ENCODE results near the gene ACYP1.

ACYP1 gene

GRCh38 chr14:75042035-75042434 is 21.8 kb downstream of the ACYP1 start:
- in situ Hi-C loops (cut with MboI; ENCODE audit: low sequenced_read_pairs) = no loop called here

DNA sequence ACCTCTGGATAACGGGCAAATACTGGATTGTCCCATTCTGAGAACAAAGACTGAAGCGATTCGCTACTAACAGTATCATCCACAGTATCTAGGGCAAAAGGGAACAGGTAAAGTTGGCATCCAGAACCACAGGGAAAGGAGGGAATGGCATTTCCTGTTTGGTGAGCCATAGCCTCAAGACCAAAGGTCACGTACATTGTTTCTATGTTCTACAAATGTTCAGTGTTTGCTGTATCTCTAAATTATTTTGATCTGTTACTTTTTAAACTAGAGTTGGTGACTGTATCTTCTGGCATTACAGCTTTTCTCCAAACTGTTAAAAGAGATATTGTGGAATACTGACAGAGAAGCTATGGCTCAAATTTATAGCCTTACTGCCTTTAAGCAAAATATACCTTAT is 22.2 kb downstream of the ACYP1 start:
- in situ Hi-C loops (cut with MboI; ENCODE audit: low sequenced_read_pairs) = no loop called here

GRCh38 chr14:75040959-75041358 is 22.9 kb downstream of the ACYP1 start:
- in situ Hi-C loops (cut with MboI; ENCODE audit: low sequenced_read_pairs) = no loop called here

DNA sequence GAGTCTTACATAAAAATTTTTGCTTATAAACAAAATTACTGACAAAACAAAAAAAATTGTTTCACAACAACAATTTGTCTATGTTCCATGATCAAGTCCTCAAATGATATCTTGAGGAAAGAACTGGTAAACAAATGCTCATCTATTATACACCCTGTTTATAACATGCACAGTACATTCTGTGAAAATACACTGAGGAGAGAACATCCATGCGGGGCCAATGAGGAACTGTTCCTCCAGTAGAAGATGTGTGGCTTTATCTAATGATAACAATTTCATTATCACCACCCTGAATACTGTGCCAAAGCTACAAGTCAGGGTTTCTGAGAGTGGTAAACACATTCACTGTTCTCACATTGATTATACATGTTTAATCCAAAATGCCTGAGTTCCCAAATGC is 23.3 kb downstream of the ACYP1 start:
- in situ Hi-C loops (cut with MboI; ENCODE audit: low sequenced_read_pairs) = no loop called here

DNA sequence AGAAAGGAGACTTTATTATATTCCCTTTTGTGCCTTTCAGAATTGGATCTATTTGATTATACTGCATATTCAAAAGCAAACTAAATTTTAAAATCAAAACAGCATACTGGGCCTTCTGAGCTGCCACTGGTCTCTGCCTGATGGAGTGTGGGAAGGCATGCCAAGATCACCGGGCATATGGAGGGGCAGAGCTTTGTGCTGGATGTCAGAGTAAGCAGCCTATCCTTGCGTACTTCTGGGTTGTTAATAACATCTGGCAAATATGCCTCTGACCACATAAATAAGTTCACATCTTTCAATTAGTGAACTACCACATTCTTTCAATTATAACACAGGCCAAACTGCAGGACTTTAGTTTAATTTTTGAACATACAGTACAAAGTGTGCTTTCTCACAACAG is 30.9 kb downstream of the ACYP1 start:
- in situ Hi-C loops (cut with MboI; ENCODE audit: low sequenced_read_pairs) = no loop called here

DNA sequence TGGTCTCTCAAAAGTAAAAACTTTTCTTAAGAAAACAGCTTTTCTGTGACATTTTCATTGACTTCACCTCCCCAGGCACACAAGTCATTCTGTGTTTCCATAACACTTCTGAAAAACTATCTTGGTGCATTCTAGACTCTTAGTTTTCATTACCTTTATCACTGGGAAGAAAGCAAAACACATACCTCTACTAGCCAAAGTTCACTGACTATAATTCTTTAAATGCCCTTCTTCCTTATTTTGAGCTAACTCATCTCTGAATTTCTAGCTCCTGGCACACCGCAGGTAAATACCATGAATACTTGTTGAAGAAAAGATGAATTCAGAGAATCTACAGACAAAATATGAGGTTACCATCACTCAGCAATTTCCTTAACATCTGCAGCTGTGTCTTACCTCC is 33.7 kb downstream of the ACYP1 start:
- in situ Hi-C loops (cut with MboI; ENCODE audit: low sequenced_read_pairs) = no loop called here

DNA sequence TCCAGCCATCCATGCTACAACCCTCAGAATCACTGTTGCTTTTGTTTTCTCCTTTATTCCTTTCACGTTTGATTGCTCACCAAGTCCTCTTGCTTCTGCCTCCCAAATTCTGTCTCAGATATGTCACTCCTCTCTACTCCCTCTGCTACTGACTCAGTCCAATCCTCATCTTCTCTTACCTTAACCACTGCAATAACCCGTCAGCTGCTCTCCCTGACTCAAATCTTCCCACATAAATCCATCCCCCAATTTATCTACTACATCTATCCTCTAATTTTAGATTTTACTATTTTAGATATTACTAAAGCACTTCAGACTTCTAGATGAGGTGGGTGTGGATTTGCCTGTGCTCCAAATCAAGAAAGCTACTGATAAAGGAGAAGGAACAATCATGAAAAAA is 37.9 kb downstream of the ACYP1 start:
- in situ Hi-C loops (cut with MboI; ENCODE audit: low sequenced_read_pairs) = no loop called here

DNA sequence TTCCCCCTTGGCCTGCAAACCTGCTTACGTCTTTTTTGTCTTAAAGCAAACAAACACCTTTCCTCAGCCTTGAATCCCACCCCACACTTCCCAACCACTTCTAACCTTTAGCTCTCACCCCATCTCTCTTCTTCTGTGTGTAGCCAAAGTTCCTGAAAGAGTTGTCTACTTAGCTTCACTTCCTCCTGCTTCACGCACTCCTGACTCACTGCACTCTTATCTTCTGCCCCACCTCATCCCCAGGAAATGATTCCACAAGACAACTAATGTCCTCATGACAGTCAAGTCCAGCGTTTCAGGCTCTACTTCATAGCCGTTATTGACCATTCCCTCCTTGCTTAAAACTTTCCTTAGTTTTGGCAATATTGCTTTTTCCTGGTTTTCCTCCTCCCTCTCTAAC is 38.7 kb downstream of the ACYP1 start:
- in situ Hi-C loops (cut with MboI; ENCODE audit: low sequenced_read_pairs) = no loop called here

DNA sequence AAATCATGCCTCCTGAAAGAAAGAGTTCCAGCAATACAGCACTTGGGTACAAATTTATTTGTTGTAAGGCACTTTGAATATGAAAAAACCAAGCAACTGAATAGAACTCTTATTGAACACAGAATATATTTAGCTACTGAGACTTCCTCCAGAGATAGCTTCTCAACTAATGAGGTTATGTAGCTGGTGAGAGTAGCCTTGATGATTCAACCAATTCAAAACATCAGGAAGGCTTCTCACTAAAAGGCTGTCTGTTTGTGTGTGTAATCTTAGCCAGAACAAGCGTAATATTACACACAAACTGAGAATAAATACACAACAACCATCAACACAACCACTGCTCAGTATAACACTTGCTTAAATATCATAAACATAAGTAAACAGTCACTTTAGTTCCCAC is 40.7 kb downstream of the ACYP1 start:
- in situ Hi-C loops (cut with MboI; ENCODE audit: low sequenced_read_pairs) = no loop called here

DNA sequence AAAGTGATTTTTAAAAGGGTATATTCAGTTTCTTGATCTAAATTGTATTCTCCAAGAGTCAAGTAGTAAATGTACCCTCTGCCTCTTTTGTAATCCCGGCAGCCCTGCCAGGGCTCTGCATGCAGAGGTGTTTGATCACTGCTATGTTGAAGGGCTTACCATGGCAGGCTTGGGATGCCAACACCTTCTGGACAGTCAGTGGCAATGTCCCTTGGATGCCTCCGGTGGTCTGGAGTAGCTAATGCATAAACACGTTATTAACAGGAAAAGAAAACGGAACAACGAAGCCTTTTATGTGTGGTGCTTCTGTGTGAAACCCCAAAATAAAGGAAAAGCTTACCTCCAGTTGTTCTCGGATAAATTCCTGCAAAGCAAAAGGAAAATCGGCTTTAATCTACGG is 41.2 kb downstream of the ACYP1 start:
- in situ Hi-C loops (cut with MboI; ENCODE audit: low sequenced_read_pairs) = no loop called here

- in situ Hi-C loops (cut with MboI; ENCODE audit: low sequenced_read_pairs) = no loop called here
These were observed 45.1 kb downstream of the ACYP1 start for GRCh38 chr14:75018694-75019093.

- in situ Hi-C loops (cut with MboI; ENCODE audit: low sequenced_read_pairs) = no loop called here
These were observed 47.0 kb downstream of the ACYP1 start for GRCh38 chr14:75016815-75017214.

- in situ Hi-C loops (cut with MboI; ENCODE audit: low sequenced_read_pairs) = no loop called here
These were observed 48.3 kb downstream of the ACYP1 start for GRCh38 chr14:75015496-75015895.

DNA sequence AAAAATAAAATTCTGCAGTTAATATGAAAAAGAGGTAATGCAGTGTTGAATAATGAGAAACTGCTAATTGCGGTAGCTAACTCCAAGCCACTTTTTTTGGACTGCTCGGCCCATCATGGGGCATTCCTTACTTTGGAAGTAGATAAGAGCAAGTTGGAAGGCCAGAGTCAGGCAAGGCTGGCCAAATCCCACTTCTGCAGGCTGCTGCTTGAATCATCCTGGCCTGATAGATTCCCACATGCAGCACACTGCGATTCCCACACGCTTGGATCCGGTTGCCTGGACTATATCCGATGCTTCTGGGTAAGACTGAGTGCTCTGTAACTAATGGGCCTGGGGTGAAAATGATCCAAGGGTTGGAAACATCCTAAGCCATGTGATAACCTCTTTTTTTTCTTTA is 50.5 kb downstream of the ACYP1 start:
- in situ Hi-C loops (cut with MboI; ENCODE audit: low sequenced_read_pairs) = no loop called here

- in situ Hi-C loops (cut with MboI; ENCODE audit: low sequenced_read_pairs) = no loop called here
These were observed 52.3 kb downstream of the ACYP1 start for GRCh38 chr14:75011356-75011994.

- in situ Hi-C loops (cut with MboI; ENCODE audit: low sequenced_read_pairs) = no loop called here
These were observed 53.2 kb downstream of the ACYP1 start for GRCh38 chr14:75010472-75011093.

DNA sequence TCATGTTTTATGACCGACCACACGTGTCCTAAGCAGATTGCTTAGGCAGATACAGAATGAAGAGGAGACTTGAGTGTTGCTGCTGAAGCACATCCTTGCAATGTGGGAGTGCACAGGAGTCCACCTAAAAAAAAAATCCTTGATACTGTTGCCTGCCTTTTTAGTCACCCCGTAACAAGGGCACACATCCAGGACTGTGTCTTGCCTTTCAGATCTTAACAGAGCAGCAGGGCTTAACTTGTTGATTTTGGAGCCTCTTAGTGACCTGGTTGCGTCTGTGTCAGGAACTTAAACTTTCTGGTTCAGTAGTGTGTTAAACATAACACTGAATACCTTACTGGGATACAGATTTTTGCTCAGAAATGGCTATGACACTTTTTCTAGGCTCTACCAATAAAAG is 54.6 kb downstream of the ACYP1 start:
- in situ Hi-C loops (cut with MboI; ENCODE audit: low sequenced_read_pairs) = no loop called here

GRCh38 chr14:75005357-75005756 is 58.5 kb downstream of the ACYP1 start:
- in situ Hi-C loops (cut with MboI; ENCODE audit: low sequenced_read_pairs) = no loop called here

- in situ Hi-C loops (cut with MboI; ENCODE audit: low sequenced_read_pairs) = no loop called here
These were observed 60.4 kb downstream of the ACYP1 start for GRCh38 chr14:75003250-75004027.

Data from HL-60/S4 (cell line).